ENCODE results near the gene FXYD4.
"Not testable (repeated sequence)": the region's sequence is repeated elsewhere in the genome, so short reads cannot be mapped to it uniquely, and the experiment has no call there.

The FXYD4 gene

DNA sequence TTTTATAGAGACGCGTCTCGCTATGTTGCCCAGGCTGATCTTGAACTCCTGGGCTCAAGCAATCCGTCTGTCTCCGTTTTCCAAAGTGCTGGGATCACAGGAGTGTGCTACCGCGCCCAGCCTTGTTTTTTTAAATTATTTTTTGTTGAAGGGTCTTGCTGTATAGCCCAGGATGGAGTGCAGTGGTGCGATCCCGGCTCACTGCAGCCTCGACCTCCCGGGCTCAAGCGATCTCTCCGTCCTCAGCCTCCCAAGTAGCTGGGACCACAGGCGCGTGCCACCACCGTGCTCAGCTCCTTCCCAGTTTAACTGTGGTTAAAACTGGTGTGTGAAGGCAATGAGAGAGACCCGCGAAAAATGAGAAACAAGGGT is 48.5 kb downstream of the FXYD4 start:
- DNase-seq (ENCODE audit: low read depth in 2 of 2): no peak

DNA sequence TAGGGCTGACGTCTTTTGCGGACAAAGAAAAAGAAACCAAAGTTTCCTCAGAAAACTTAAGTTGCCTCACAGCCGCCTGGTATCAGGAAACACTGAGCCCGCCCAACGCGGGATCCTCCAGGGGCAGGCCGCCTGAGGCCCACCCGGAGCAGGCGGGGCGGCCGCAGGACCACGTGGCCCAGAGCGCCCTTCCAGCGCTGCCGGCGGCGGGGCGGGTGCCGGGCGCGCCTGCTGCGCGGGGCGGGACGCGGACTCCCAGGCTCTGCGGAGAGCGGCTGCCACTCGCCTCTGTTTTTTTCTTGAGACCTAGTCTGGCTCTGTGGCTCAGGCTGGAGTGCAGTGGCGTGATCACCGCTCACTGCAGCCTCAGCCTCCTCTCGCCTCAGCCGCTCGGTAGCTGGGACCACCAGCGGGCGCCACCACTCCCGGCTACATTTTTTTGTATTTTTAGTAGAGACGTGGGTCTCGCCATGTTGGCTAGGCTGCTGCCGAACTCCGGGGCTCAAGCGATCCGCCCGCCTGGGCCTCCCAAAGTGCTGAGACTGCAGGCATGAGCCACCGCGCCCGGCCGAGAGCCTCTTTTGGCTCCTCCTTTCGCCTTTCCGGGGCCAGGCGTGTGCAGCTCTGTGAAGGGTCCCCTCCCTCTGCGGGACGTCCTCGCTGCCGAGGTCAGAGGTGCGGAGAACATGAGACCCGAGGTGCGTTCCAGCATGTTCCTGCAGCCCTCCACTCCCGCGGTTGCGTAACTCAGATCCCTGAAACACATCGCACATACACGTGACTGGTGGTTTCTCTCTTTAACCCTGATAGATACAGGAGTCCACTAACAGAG is 49.1 kb downstream of the FXYD4 start:
- DNase-seq (ENCODE audit: low read depth in 2 of 2): peak; percentile 48 to 59

DNA sequence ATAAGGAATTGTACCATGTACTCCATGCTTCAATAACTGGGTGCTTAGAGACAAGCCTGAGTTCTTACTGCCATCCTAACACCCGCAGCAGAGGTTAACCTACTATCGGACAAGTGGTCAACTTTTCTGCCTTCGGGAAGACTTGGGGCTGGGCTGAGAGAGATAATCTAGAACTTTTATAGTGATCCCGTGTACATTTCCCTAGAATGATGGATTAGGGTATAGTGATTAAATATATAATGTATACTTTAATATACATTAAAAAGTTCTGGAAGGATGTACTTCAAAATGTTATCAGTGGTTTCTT is 49.7 kb downstream of the FXYD4 start:
- no peak for DNase-seq (ENCODE audit: low read depth in 2 of 2)

DNA sequence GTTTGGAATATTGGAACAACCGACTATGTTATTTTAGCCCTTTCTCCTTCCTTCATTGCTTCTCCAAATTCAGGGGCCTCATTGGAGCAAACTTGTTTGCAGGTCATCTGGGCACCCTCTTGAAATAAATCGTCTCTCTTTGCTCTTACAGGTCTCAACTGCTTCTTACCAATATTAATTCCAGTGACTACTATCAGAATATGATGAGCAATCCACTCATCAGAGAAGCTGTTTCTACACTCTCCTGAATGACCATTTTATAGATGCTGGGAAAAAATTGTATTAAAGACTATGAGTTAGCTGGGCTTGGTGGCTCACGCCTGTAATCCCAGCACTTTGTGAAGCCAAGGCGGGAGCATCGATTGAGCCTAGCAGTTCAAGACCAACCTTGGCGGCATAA is 50.1 kb downstream of the FXYD4 start:
- DNase-seq (ENCODE audit: low read depth in 2 of 2): no peak

DNA sequence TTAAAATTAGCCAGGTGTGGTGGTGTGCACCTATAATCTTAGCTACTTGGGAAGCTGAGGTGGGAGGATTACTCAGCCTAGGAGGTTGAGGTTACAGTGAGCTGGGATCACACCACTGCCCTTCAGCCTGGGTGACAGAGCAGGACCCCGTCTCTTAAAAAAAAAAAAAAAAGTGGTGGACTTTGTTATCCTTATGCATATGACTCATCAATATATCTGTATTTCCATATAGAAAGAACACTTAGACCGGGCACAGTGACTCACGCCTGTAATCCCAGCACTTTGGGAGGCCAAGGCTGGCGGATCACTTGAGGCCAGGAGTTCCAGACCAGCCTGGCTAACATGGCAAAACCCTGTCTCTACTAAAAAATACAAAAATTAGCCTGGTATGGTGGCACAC is 50.5 kb downstream of the FXYD4 start:
- DNase-seq (ENCODE audit: low read depth in 2 of 2): not testable (repeated sequence)

DNA sequence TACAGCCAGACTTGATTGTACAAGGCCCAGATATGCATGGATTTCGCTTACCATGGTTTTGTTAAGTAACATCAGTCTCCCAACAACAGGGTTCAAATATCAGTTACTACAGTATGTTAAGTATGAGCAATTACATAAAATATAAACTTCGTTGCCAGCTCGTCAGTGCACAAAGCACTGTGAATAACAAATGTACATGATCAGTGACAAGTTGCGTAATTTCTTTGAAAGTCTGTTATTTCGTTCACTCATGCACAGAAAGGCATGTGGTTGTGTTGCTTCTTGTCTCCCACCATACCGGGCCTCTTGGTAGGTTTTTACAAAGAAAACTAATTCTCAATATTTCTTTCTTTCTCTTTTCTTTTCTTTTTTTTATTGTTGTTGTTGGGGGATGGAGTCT is 53.0 kb downstream of the FXYD4 start:
- no peak for DNase-seq (ENCODE audit: low read depth in 2 of 2)

Measured in stimulated activated CD8-positive, alpha-beta memory T cell treated with anti-CD3 and anti-CD28 coated beads, Interleukin-2, amount 100 ng/mL, for 1 hour (primary cell).